Bladder microvascular endothelial cell (primary cell): ENCODE data around the gene SPDYE16. TPM values are rescaled to one million over a fixed set of nuclear protein-coding genes. Genes with fewer than 3 reads are reported as not detected.

ENCODE experiments used
- total RNA-seq: library from RNA; depleted of rRNA; stranded (reverse); fragments of >200 nt; gene quantifications from 2 replicates; pipeline ENCODE4 v1.2.3, GENCODE V29; 2014

SPDYE16 gene, protein sequence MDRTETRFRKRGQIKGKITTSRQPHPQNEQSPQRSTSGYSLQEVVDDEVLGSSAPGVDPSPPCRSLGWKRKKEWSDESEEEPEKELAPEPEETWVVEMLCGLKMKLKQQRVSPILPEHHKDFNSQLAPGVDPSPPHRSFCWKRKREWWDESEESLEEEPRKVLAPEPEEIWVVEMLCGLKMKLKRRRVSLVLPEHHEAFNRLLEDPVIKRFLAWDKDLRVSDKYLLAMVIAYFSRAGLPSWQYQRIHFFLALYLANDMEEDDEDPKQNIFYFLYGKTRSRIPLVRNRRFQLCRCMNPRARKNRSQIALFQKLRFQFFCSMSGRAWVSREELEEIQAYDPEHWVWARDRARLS
- under 0.01 and 0.13 TPM in 2 replicates for total RNA-seq

DNA sequence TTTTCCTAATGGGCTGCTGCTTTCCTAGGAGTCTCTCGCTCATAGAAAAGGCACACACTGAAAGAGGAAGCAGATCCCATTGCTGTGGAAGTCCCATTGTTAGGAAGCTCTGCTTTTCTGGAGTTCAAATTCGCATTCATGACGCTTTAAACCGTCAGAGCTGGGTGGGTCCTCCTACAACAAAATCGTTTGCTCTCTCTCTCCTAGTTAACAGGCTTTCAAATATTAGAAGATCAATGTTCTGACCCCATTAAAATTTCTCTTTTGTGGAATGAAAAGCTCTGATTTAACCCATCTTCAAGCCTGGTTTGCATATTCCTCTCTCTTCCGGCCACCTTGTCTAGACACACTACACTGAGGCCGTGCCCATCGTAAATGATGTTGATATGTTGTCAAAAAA, at the start of gene SPDYE16:
SPDYE16 (minus strand) TSS at position 101 of the 400 bp plus-strand sequence. CDS start 1,838 bp downstream, outside the sequence.

GRCh38 chr7:76509931-76510877, 32.9 kb downstream of the SPDYE16 start, which contains the start of gene UPK3B:
UPK3B (plus strand) TSS chr7:76510552; CDS start chr7:76510653, 101 bp downstream.

Other genes with a start within 250 kb of the SPDYE16 start
- 71.7 and 122 TPM in 2 replicates for gene HSPB1, start 240.6 kb downstream of the SPDYE16 start, total RNA-seq
- 68.3 and 164 TPM in 2 replicates for gene YWHAG, start 184.3 kb downstream of the SPDYE16 start, total RNA-seq
- gene SSC4D, start 133.6 kb downstream of the SPDYE16 start, total RNA-seq, result under 0.01 and 0.44 TPM in 2 replicates
- 0.49 and 5.3 TPM in 2 replicates for gene ZP3, start 118.3 kb downstream of the SPDYE16 start, total RNA-seq
- gene DTX2, start 81.6 kb downstream of the SPDYE16 start, total RNA-seq, result 4.0 and 6.4 TPM in 2 replicates
- gene UPK3B, start 32.7 kb downstream of the SPDYE16 start, total RNA-seq, result 0.13 TPM in 1 of 2 replicates, not detected in the other
- 1.1 and 6.0 TPM in 2 replicates for gene POMZP3, start 84.0 kb upstream of the SPDYE16 start, total RNA-seq